Measurements from ENCODE around the gene ITPR2.
A peak's percentile ranks its signal among the peaks of the same experiment; 100 is the strongest.
"Not testable (repeated sequence)": the region's sequence is repeated elsewhere in the genome, so short reads cannot be mapped to it uniquely, and the experiment has no call there.

Gene ITPR2

DNA sequence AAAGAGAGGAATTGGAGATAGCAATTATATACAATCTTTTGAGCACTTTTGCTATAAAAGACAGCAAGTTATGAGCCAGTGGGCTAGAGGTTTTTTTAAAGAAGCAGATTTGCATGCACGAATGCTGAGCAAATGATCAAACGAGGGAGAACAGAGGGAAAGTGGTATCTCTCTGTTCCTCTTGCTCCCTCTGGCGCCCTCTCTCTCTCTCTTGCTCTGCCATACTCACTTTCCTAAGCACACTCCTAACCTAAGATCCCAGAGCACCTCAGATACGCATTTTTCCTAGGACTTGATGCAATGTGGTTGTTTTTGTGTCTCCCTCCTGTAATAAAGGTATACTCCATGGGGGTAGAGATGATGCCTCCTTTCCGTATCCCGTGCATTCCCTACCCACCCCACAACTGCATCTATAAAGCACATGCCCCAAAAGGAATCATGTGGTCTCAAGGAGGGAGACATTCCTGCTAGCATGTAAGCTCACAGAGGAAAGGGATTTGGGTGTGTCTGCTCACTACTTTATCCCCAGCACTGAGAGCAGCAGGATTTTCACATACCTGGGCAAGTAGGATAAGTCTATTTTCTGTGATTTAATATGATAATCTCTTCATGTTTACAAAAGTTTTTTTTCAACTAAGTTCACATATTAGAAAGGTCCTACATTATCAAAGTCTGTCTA lies 367.4 kb downstream of the ITPR2 start:
- no peak for DNase-seq (ENCODE audit: low spot score)

GRCh38 chr12:26461776-26462175 lies 371.2 kb downstream of the ITPR2 start:
- DNase-seq (ENCODE audit: low spot score) = no peak

GRCh38 chr12:26460361-26460760 lies 372.6 kb downstream of the ITPR2 start:
- no peak for DNase-seq (ENCODE audit: low spot score)

DNA sequence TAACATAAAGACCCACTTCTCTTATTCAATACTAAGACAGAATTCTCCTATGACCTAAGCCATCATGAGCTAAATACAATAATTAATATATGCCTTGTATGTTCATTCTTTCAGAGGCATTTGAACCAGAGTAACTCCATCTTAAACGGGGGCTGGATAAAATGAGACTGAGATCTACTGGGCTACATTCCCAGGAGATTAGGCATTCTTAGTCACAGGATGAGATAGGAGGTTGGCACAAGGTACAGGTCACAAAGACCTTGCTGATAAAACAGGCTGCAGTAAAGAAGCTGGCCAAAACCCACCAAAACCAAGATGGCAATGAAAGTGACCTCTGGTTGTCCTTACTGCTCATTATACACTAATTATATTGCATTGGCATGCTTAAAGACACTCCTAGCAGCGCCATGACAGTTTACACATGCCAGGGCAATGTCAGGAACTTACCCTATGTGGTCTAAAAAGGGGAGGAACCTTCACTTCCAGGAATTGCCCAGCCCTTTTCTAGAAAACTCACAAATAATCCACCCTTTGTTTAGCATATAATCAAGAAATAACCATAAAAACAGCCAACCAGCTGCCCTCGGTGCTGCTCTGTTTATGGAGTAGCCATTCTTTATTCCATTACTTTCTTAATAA lies 376.9 kb downstream of the ITPR2 start:
- no peak for DNase-seq (ENCODE audit: low spot score)

- DNase-seq (ENCODE audit: low spot score) = no peak
Observed at GRCh38 chr12:26453246-26453645, 379.7 kb downstream of the ITPR2 start.

DNA sequence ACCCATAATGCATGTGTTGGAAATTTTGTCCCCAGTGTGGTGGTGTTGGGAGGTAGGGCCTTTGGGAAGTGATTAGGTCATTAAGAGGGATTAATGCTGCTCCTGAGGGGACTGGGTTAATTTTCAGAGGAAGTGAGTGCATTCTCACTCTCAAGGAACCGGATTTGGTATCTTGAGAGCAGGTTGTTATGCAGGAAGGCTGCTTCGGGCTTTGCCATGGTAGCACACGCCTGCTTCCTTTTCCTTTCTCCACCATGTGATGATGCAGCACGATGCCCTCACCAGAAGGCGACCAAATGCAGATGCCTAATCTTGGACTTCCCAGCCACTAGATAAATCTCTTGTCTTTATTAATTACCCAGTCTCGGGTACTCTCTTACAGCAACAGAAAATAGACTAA lies 380.5 kb downstream of the ITPR2 start:
- no peak for DNase-seq (ENCODE audit: low spot score)

- DNase-seq (ENCODE audit: low spot score) = no peak
Observed at GRCh38 chr12:26451763-26452162, 381.2 kb downstream of the ITPR2 start.

- no peak for DNase-seq (ENCODE audit: low spot score)
Observed at GRCh38 chr12:26445909-26446308, 387.1 kb downstream of the ITPR2 start.

- no peak for DNase-seq (ENCODE audit: low spot score)
Observed at GRCh38 chr12:26443309-26443708, 389.7 kb downstream of the ITPR2 start.

DNA sequence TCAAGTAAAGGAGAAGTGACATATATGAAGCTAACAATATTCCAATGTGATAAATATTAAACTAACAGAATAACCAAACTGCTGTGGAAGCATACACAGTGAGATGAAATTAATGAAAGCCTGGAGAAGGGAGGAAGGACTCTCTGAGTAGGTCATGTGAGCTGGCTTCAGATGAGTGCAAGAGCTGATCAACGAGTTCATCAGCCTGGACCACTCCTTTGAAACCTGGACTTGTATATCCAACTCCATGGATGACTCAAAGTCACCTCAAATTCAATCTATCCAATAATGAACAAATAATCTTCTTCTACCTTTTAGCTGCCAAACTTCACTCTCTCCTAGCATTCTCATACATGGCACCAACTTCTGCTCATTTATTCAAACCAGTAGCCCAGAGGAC lies 391.6 kb downstream of the ITPR2 start:
- no peak for DNase-seq (ENCODE audit: low spot score)

DNA sequence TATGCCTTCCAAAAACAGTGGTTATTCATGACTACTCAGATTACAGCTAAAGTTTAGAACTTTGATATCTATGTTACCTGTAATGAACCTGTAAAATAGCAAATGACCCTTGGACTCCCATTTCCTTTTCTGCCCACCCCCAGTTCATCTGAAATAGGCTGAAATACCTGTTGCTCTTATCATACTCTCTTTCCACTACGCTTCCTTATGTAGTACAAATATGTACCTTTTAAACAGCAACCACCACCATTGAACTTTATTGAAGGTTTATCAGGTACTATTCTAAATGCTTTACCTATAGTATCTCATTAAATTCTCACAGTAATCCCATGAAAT lies 398.0 kb downstream of the ITPR2 start:
- no peak for DNase-seq (ENCODE audit: low spot score)

- DNase-seq (ENCODE audit: low spot score) = peak; percentile 72
Observed at GRCh38 chr12:26434299-26435068, 398.5 kb downstream of the ITPR2 start.

DNA sequence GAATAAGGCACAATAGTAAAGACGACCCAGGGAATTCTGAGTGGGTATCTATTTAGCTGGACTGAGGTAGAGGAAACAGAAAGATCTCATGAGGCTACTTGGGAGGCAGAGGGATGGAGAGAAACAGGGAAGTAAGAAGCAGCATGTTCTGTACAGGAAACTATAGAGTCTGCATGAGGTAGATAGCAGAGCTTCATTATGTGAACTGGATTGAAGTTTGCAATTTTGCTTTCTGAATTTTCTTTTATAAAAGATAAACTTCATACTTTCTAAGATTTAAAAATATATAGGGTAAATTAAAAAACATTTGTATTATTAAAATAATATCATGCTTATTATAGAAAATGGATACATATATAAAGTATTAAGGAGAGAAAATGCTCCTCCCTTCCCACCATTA lies 399.3 kb downstream of the ITPR2 start:
- DNase-seq (ENCODE audit: low spot score) = not testable (repeated sequence)

GRCh38 chr12:26431211-26431610 lies 401.8 kb downstream of the ITPR2 start:
- DNase-seq (ENCODE audit: low spot score) = no peak

- DNase-seq (ENCODE audit: low spot score) = not testable (repeated sequence)
Observed at GRCh38 chr12:26430596-26430995, 402.4 kb downstream of the ITPR2 start.

DNA sequence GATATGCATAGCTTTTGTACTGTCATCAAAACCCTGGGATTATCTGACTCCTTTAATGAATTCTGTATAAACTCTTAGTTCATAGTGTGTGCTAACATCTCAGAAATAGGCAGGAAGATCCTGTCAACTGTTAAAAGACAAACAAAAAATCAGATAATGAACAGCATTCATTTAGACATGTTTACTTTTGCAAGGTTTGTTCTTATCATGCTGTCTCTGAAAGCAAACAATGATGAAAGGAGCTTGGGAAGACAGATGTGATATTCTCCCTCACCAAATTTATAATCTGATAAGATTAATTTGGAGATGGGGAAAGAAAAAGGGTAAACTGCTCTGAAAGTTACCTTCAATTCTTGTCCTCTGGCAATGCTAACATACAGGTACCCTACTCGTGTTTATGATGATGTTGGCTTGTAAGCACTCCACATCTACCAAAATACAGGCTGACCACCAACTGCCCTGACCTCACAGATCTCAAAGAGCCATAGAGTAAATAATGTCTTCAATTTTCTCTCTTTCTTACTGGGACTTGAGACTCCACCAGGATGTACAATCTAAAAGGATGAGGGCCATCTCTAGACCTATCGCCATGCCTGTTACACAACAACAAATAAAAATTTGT lies 403.8 kb downstream of the ITPR2 start:
- DNase-seq (ENCODE audit: low spot score) = no peak

DNA sequence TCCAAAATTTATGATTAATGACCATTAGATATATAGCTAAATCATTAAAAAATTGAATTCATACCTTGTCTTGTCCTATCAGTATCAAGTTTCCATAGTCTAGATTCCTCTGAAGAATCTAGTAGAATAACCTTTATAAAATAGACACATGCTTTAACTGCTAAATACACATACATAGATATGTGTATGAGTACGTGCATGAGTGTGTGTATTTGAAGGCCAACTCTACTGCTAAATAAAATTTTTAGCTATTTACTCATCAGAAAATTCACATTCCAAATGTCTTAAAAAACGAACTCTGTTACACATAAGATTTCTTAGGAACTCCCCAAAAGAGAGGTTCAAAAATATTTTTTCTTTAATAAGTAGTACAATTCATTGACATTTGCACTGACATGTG lies 404.6 kb downstream of the ITPR2 start:
- DNase-seq (ENCODE audit: low spot score) = no peak

- DNase-seq (ENCODE audit: low spot score) = no peak
Observed at GRCh38 chr12:26426652-26427051, 406.3 kb downstream of the ITPR2 start.

DNA sequence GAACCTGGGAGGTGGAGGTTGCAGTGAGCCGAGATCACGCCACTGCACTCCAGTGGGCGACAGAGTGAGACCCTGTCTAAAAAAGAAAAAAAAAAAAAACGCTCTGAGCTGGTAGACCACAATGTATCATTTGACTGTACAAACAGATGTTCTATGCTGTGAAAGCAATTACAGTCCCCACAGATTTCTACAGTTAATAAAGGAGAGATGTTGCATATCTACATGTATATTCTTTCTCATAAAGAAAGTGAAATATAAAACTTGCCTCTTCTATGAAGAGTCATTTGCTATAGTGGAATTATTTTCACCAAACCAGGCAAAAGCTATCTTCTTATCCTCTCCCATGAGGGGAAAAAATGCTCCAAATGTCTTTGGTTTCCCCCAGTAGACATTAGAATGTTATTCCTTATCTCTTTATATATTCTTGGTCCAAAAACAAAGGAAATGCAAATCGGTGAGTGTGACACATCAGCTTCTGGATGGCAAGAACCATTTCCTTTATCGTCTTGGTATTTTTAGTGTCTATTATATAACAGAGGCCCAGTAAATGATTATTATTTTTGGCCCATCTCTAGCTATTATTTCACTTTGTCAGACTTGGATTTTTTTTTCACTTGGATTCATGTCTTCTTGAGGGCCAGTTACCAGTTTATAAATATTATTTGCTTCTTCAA lies 407.3 kb downstream of the ITPR2 start:
- no peak for DNase-seq (ENCODE audit: low spot score)

GRCh38 chr12:26422839-26423398 lies 410.1 kb downstream of the ITPR2 start:
- no peak for DNase-seq (ENCODE audit: low spot score)

- no peak for DNase-seq (ENCODE audit: low spot score)
Observed at GRCh38 chr12:26416550-26416949, 416.4 kb downstream of the ITPR2 start.

DNA sequence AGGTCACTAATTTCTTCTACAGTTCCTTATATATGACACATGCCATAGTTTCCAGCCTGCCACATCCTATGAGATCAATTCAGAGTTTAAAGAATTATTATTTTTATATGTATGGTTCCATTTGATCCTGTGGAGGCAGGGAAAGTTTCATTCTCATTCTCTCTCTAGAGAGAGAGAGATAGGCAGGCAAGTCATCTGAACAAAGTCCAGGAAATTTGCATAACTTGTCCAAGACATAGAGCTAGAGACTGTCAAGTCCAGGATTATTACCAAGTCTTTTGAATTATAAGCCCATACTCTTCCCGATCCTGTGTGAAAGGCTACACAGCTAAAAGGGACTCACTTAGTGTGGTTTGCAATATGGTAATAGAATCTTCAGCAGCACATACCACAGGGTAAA lies 422.3 kb downstream of the ITPR2 start:
- DNase-seq (ENCODE audit: low spot score) = no peak

Measured in SK-N-DZ (cell line).